ENCODE measurements around the gene PRKN. TPM values are rescaled to one million over a fixed set of nuclear protein-coding genes. Genes with fewer than 3 reads are reported as not detected.

PRKN gene
- total RNA-seq, 6 experiments from 2014 or later: 0.32 TPM; not detected in 5

- no peaks in the 10 kb centered on the region for H3K4me1 Mint-ChIP-seq (ENCODE audit: low read depth)
- peaks cover 28% of the 10 kb centered on the region for H3K9me3 Mint-ChIP-seq
- no peak for DNase-seq
- no peak overlapping the region for H3K4me3 Mint-ChIP-seq
- no peak overlapping the region for H3K27ac Mint-ChIP-seq
- H3K27me3 Mint-ChIP-seq (ENCODE audit: insufficient read depth): peaks cover 3% of the 10 kb centered on the region; the same call in 1 of the 2 replicates
- H3K36me3 Mint-ChIP-seq (ENCODE audit: low read depth): 0 out of 2 replicates have a peak, but pooled peaks cover 4% of the 10 kb centered on the region
- TF ChIP-seq CTCF (IDR thresholded peaks at IDR 0.05): no peak
Observed at GRCh38 chr6:161477876-161478425, 1249.6 kb downstream of the PRKN start.

GRCh38 chr6:161476711-161477110 lies 1250.9 kb downstream of the PRKN start:
- peaks cover 35% of the 10 kb centered on the region for H3K9me3 Mint-ChIP-seq
- H3K27me3 Mint-ChIP-seq (ENCODE audit: insufficient read depth): peaks cover 3% of the 10 kb centered on the region; the same call in 1 of the 2 replicates
- H3K27ac Mint-ChIP-seq: no peak overlapping the region
- no peaks in the 10 kb centered on the region for H3K4me1 Mint-ChIP-seq (ENCODE audit: low read depth)
- no peak overlapping the region for H3K4me3 Mint-ChIP-seq
- H3K36me3 Mint-ChIP-seq (ENCODE audit: low read depth): 0 out of 2 replicates have a peak, but pooled peaks cover 4% of the 10 kb centered on the region
- DNase-seq: no peak
- no peak for TF ChIP-seq CTCF (IDR thresholded peaks at IDR 0.05)

- no peak for DNase-seq
- Mint-ChIP-seq H3K36me3 (ENCODE audit: low read depth) (no peaks in the 10 kb centered on the region), H3K9me3 (peaks cover 42% of the 10 kb centered on the region), H3K4me3 (no peak overlapping the region), H3K27me3 (ENCODE audit: insufficient read depth) (no peaks in the 10 kb centered on the region), H3K27ac (no peak overlapping the region), H3K4me1 (ENCODE audit: low read depth) (no peaks in the 10 kb centered on the region)
- no peak for TF ChIP-seq CTCF (IDR thresholded peaks at IDR 0.05)
Observed at GRCh38 chr6:161465403-161465802, 1262.2 kb downstream of the PRKN start.

- no peak for TF ChIP-seq CTCF (IDR thresholded peaks at IDR 0.05)
- H3K27ac Mint-ChIP-seq: no peak overlapping the region
- no peak for DNase-seq
- H3K36me3 Mint-ChIP-seq (ENCODE audit: low read depth): no peaks in the 10 kb centered on the region
- no peaks in the 10 kb centered on the region for H3K4me1 Mint-ChIP-seq (ENCODE audit: low read depth)
- H3K4me3 Mint-ChIP-seq: no peak overlapping the region
- peaks cover 37% of the 10 kb centered on the region for H3K9me3 Mint-ChIP-seq
- no peaks in the 10 kb centered on the region for H3K27me3 Mint-ChIP-seq (ENCODE audit: insufficient read depth)
Observed at GRCh38 chr6:161463071-161463470, 1264.5 kb downstream of the PRKN start.

GRCh38 chr6:161462148-161462547 lies 1265.4 kb downstream of the PRKN start:
- no peaks in the 10 kb centered on the region for H3K27me3 Mint-ChIP-seq (ENCODE audit: insufficient read depth)
- H3K4me3 Mint-ChIP-seq: no peak overlapping the region
- H3K4me1 Mint-ChIP-seq (ENCODE audit: low read depth): no peaks in the 10 kb centered on the region
- peaks cover 35% of the 10 kb centered on the region for H3K9me3 Mint-ChIP-seq
- no peak for DNase-seq
- H3K27ac Mint-ChIP-seq: no peak overlapping the region
- no peak for TF ChIP-seq CTCF (IDR thresholded peaks at IDR 0.05)
- no peaks in the 10 kb centered on the region for H3K36me3 Mint-ChIP-seq (ENCODE audit: low read depth)
